Neural cell (in vitro differentiated cells): ENCODE results near the gene PRICKLE2.

Experiments used
- CTCF ChIP-seq: fragments of 450-650 bp; IDR thresholded peaks from 2 replicates; pipeline ENCODE4 v1.5.1; 2014; ENCODE audit warnings: antibody characterized with exemption, mild to moderate bottlenecking, moderate library complexity; ENCODE audit not compliant: poor library complexity, severe bottlenecking
- EP300 ChIP-seq: fragments of 450-650 bp; conservative IDR thresholded peaks from 2 replicates; pipeline ENCODE4 v1.6.1; 2014; ENCODE audit warnings: antibody characterized with exemption, mild to moderate bottlenecking, moderate library complexity; ENCODE audit not compliant: poor library complexity, severe bottlenecking
- SMC3 ChIP-seq: fragments of 450-650 bp; conservative IDR thresholded peaks from 2 replicates; pipeline ENCODE4 v1.6.1; 2014; ENCODE audit warnings: antibody characterized with exemption, mild to moderate bottlenecking, moderate library complexity; ENCODE audit not compliant: poor library complexity
- TF ChIP-seq, protein P1 (sequence below): IDR thresholded peaks from 2 replicates; pipeline ENCODE4 v1.6.1; 2012; ENCODE audit warnings: borderline replicate concordance

GRCh38 chr3:64099316-64099715, 126.0 kb downstream of the PRICKLE2 start:
- TF ChIP-seq CTCF: no peak
- TF ChIP-seq SMC3: no peak
- TF ChIP-seq EP300: no peak
- TF ChIP-seq, protein P1, sequence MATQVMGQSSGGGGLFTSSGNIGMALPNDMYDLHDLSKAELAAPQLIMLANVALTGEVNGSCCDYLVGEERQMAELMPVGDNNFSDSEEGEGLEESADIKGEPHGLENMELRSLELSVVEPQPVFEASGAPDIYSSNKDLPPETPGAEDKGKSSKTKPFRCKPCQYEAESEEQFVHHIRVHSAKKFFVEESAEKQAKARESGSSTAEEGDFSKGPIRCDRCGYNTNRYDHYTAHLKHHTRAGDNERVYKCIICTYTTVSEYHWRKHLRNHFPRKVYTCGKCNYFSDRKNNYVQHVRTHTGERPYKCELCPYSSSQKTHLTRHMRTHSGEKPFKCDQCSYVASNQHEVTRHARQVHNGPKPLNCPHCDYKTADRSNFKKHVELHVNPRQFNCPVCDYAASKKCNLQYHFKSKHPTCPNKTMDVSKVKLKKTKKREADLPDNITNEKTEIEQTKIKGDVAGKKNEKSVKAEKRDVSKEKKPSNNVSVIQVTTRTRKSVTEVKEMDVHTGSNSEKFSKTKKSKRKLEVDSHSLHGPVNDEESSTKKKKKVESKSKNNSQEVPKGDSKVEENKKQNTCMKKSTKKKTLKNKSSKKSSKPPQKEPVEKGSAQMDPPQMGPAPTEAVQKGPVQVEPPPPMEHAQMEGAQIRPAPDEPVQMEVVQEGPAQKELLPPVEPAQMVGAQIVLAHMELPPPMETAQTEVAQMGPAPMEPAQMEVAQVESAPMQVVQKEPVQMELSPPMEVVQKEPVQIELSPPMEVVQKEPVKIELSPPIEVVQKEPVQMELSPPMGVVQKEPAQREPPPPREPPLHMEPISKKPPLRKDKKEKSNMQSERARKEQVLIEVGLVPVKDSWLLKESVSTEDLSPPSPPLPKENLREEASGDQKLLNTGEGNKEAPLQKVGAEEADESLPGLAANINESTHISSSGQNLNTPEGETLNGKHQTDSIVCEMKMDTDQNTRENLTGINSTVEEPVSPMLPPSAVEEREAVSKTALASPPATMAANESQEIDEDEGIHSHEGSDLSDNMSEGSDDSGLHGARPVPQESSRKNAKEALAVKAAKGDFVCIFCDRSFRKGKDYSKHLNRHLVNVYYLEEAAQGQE: no peak
